HG03039 (cell line): ENCODE measurements around the gene RPP30.

Experiments
- ATAC-seq: cut with Tn5 transposase; IDR thresholded peaks from one replicate; pipeline ENCODE4 v1.9.1; 2021; ENCODE audit warnings: mild to moderate bottlenecking, moderate library complexity; ENCODE audit not compliant: unreplicated experiment

Gene RPP30

GRCh38 chr10:90916392-90917237 is 44.8 kb downstream of the RPP30 start:
- ATAC-seq, result no peak

- ATAC-seq, result no peak
Measured at GRCh38 chr10:90917238-90917967, 45.6 kb downstream of the RPP30 start.

- no peak for ATAC-seq
Measured at GRCh38 chr10:90917968-90918318, 46.2 kb downstream of the RPP30 start.

GRCh38 chr10:90919683-90920574 is 48.2 kb downstream of the RPP30 start:
- no peak for ATAC-seq

- no peak for ATAC-seq
Measured at GRCh38 chr10:90920986-90921666, 49.4 kb downstream of the RPP30 start, which contains the start of gene ANKRD1. TSS of gene ANKRD1 (minus strand) at chr10:90921087. CDS start at chr10:90921027, 60 bp downstream.

- no peak for ATAC-seq
Measured at GRCh38 chr10:90921906-90922305, 50.1 kb downstream of the RPP30 start.

GRCh38 chr10:90923111-90923731 is 51.4 kb downstream of the RPP30 start:
- no peak for ATAC-seq

- ATAC-seq, result no peak
Measured at GRCh38 chr10:90924552-90924951, 52.8 kb downstream of the RPP30 start.

- ATAC-seq, result no peak
Measured at GRCh38 chr10:90925079-90926029, 53.6 kb downstream of the RPP30 start.

GRCh38 chr10:90927293-90927692 is 55.5 kb downstream of the RPP30 start:
- ATAC-seq, result no peak

- no peak for ATAC-seq
Measured at GRCh38 chr10:90929179-90929578, 57.4 kb downstream of the RPP30 start.

- no peak for ATAC-seq
Measured at GRCh38 chr10:90930070-90930837, 58.5 kb downstream of the RPP30 start.

GRCh38 chr10:90930971-90931871 is 59.4 kb downstream of the RPP30 start:
- ATAC-seq, result no peak

- ATAC-seq, result no peak
Measured at GRCh38 chr10:90935581-90936275, 64.0 kb downstream of the RPP30 start.

GRCh38 chr10:90936276-90936659 is 64.5 kb downstream of the RPP30 start:
- no peak for ATAC-seq

GRCh38 chr10:90937645-90938258 is 66.0 kb downstream of the RPP30 start:
- ATAC-seq, result no peak
